ENCODE measurements around the gene OSGIN1. TPM values are rescaled to one million over a fixed set of nuclear protein-coding genes. Genes with fewer than 3 reads are reported as not detected.

The OSGIN1 gene
- total and polyA plus RNA-seq, 2 donors from 2014 or later: 6.3 to 14.5 TPM

- intact Hi-C loops (cut with DNase I): loop anchor here (10.0 kb wide), 1 partner anchor 88 kb away; no protein-coding TSS in a partner anchor
- H3K4me1 ChIP-seq (ENCODE audit: control insufficient read depth in 2 of 3, insufficient read depth in 2 of 3, low read depth in 1 of 3, low read length in 3 of 3): no peaks in the 10 kb centered on the region
- no peak overlapping the region for H3K4me3 ChIP-seq (ENCODE audit: low read length in 3 of 3)
- H3K27ac ChIP-seq (ENCODE audit: low read depth in 2 of 2, low read length in 2 of 2): no peak overlapping the region
- no peaks in the 10 kb centered on the region for H3K9me3 ChIP-seq (ENCODE audit: control insufficient read depth in 2 of 3, insufficient read depth in 1 of 3, low read length in 3 of 3)
- no peaks in the 10 kb centered on the region for H3K27me3 ChIP-seq (ENCODE audit: control insufficient read depth, insufficient read depth, low read length)
- peaks cover 0 to 5% (median 2%) of the 10 kb centered on the region in 3 donors for H3K36me3 ChIP-seq (ENCODE audit: control insufficient read depth in 2 of 3, insufficient read depth in 3 of 3, low read length in 3 of 3)
- no peak overlapping the region for H3K9ac ChIP-seq (ENCODE audit: low read length in 3 of 3)
- no peak for TF ChIP-seq CTCF (IDR thresholded peaks at IDR 0.05; ENCODE audit: borderline replicate concordance, extremely low read depth, insufficient read depth)
- DNase-seq: no peak
- no peak for FAIRE-seq
These were observed 14.1 kb downstream of the OSGIN1 start for GRCh38 chr16:83967091-83967490.

GRCh38 chr16:83967838-83968305 lies 14.8 kb downstream of the OSGIN1 start, which contains the start of gene NECAB2:
TSS of gene NECAB2 (plus strand) at chr16:83968244. CDS start at chr16:83968649, 405 bp downstream.
- DNase-seq: peak; percentile 51 to 78 (median 65)
- Histone ChIP-seq H3K4me3 (ENCODE audit: low read length in 3 of 3) (no peak within 1 kb of the TSS), H3K36me3 (ENCODE audit: control insufficient read depth in 2 of 3, insufficient read depth in 3 of 3, low read length in 3 of 3) (peaks cover 0 to 2% (median 0%) of the 10 kb centered on the region in 3 donors)

GRCh38 chr16:83968306-83968851 lies 15.3 kb downstream of the OSGIN1 start:
- no peak overlapping the region for H3K4me3 ChIP-seq (ENCODE audit: low read length in 3 of 3)
- H3K27ac ChIP-seq (ENCODE audit: low read depth in 2 of 2, low read length in 2 of 2): no peak overlapping the region
- no peak overlapping the region for H3K9ac ChIP-seq (ENCODE audit: low read length in 3 of 3)
- H3K27me3 ChIP-seq (ENCODE audit: control insufficient read depth, insufficient read depth, low read length): no peaks in the 10 kb centered on the region
- H3K4me1 ChIP-seq (ENCODE audit: control insufficient read depth in 2 of 3, insufficient read depth in 2 of 3, low read depth in 1 of 3, low read length in 3 of 3): no peaks in the 10 kb centered on the region
- TF ChIP-seq CTCF (IDR thresholded peaks at IDR 0.05; ENCODE audit: borderline replicate concordance, extremely low read depth, insufficient read depth): no peak
- DNase-seq (peak in 1 of 5 donors; percentile 40), FAIRE-seq (no peak)
- H3K9me3 ChIP-seq (ENCODE audit: control insufficient read depth in 2 of 3, insufficient read depth in 1 of 3, low read length in 3 of 3): no peaks in the 10 kb centered on the region
- intact Hi-C loops (cut with DNase I): loop anchor here (10.0 kb wide), 1 partner anchor 86 kb away; no protein-coding TSS in a partner anchor
- peaks cover 0 to 2% (median 0%) of the 10 kb centered on the region in 3 donors for H3K36me3 ChIP-seq (ENCODE audit: control insufficient read depth in 2 of 3, insufficient read depth in 3 of 3, low read length in 3 of 3)

More at GRCh38 chr16:83967838-83968305, 14.8 kb downstream of the OSGIN1 start, which contains the start of gene NECAB2:
- TF ChIP-seq CTCF (IDR thresholded peaks at IDR 0.05; ENCODE audit: borderline replicate concordance, extremely low read depth, insufficient read depth): peak; percentile 46
- H3K4me1 ChIP-seq (ENCODE audit: control insufficient read depth in 2 of 3, insufficient read depth in 2 of 3, low read depth in 1 of 3, low read length in 3 of 3): no peaks in the 10 kb centered on the region
- intact Hi-C loops (cut with DNase I): loop anchor here (10.0 kb wide), 1 partner anchor 87 kb away; no protein-coding TSS in a partner anchor
- H3K27ac ChIP-seq (ENCODE audit: low read depth in 2 of 2, low read length in 2 of 2): no peak within 1 kb of the TSS
- no peak within 1 kb of the TSS for H3K9ac ChIP-seq (ENCODE audit: low read length in 3 of 3)
- no peaks in the 10 kb centered on the region for H3K27me3 ChIP-seq (ENCODE audit: control insufficient read depth, insufficient read depth, low read length)
- no peaks in the 10 kb centered on the region for H3K9me3 ChIP-seq (ENCODE audit: control insufficient read depth in 2 of 3, insufficient read depth in 1 of 3, low read length in 3 of 3)
- no peak for FAIRE-seq

Measured in kidney (tissue), 14 donors.